ENCODE data around the gene DCAF17. TPM values are rescaled to one million over a fixed set of nuclear protein-coding genes. Genes with fewer than 3 reads are reported as not detected.

DCAF17 gene
- total RNA-seq, 1 experiment from 2014 or later: 11.1 TPM

GRCh38 chr2:171514908-171515582 is 81.0 kb downstream of the DCAF17 start:
- ATAC-seq (no peak), DNase-seq (no peak)
- H3F3A ChIP-seq (ENCODE audit: low read length, unreplicated experiment): no peaks in the 10 kb centered on the region
- ChIA-PET CTCF (no interaction called here), POLR2A (ENCODE audit: unreplicated experiment) (no interaction called here)
- H3K9me2 ChIP-seq (replicated peaks; ENCODE audit: low read length): no peaks in the 10 kb centered on the region
- H3K4me3 ChIP-seq (ENCODE audit: low read length): no peak overlapping the region
- H3K4me2 ChIP-seq (ENCODE audit: low read length): no peak overlapping the region
- no peak overlapping the region for H3K9ac ChIP-seq (ENCODE audit: low read length)
- H3K27me3 ChIP-seq (ENCODE audit: low read length): no peaks in the 10 kb centered on the region
- TF ChIP-seq CTCF (conservative IDR thresholded peaks at IDR 0.05; ENCODE audit: low read depth, low read length) (no peak), EZH2 (IDR thresholded peaks at IDR 0.05; ENCODE audit: low read length, unreplicated experiment) (no peak), EZH2phosphoT487 (IDR thresholded peaks at IDR 0.05; ENCODE audit: borderline replicate concordance, low read length) (no peak)
- no peaks in the 10 kb centered on the region for H3K9me3 ChIP-seq (ENCODE audit: low read length)
- no peaks in the 10 kb centered on the region for H3K36me3 ChIP-seq (ENCODE audit: low read depth, low read length)
- no peaks in the 10 kb centered on the region for H3K79me2 ChIP-seq (ENCODE audit: low read length)
- H2AFZ ChIP-seq (ENCODE audit: low read length): no peak overlapping the region
- no peaks in the 10 kb centered on the region for H4K20me1 ChIP-seq (ENCODE audit: low read length)
- H3K4me1 ChIP-seq (ENCODE audit: insufficient read depth, low read length): 0 out of 2 replicates have a peak, but pooled peaks cover 4% of the 10 kb centered on the region
- BruUV-seq (replicated peaks): no TSS peak
- intact Hi-C loops (cut with micrococcal nuclease): no loop called here
- H3K27ac ChIP-seq (ENCODE audit: low read length): no peak overlapping the region

- no peaks in the 10 kb centered on the region for H4K20me1 ChIP-seq (ENCODE audit: low read length)
- DNase-seq (peak; percentile 44), ATAC-seq (peak; percentile 51)
- no TSS peak for BruUV-seq (replicated peaks)
- H3K27ac ChIP-seq (ENCODE audit: low read length): no peak overlapping the region
- H3K9me3 ChIP-seq (ENCODE audit: low read length): no peaks in the 10 kb centered on the region
- H3K36me3 ChIP-seq (ENCODE audit: low read depth, low read length): no peaks in the 10 kb centered on the region
- ChIA-PET CTCF (no interaction called here), POLR2A (ENCODE audit: unreplicated experiment) (no interaction called here)
- H3K4me2 ChIP-seq (ENCODE audit: low read length): no peak overlapping the region
- no peaks in the 10 kb centered on the region for H3K27me3 ChIP-seq (ENCODE audit: low read length)
- no peaks in the 10 kb centered on the region for H3K9me2 ChIP-seq (replicated peaks; ENCODE audit: low read length)
- H3K4me1 ChIP-seq (ENCODE audit: insufficient read depth, low read length): 0 out of 2 replicates have a peak, but pooled peaks cover 4% of the 10 kb centered on the region
- TF ChIP-seq CTCF (conservative IDR thresholded peaks at IDR 0.05; ENCODE audit: low read depth, low read length) (no peak), EZH2phosphoT487 (IDR thresholded peaks at IDR 0.05; ENCODE audit: borderline replicate concordance, low read length) (no peak), EZH2 (IDR thresholded peaks at IDR 0.05; ENCODE audit: low read length, unreplicated experiment) (no peak)
- no peak overlapping the region for H3K9ac ChIP-seq (ENCODE audit: low read length)
- H3K4me3 ChIP-seq (ENCODE audit: low read length): no peak overlapping the region
- intact Hi-C loops (cut with micrococcal nuclease): no loop called here
- no peaks in the 10 kb centered on the region for H3K79me2 ChIP-seq (ENCODE audit: low read length)
- no peaks in the 10 kb centered on the region for H3F3A ChIP-seq (ENCODE audit: low read length, unreplicated experiment)
- H2AFZ ChIP-seq (ENCODE audit: low read length): no peak overlapping the region
Observed at GRCh38 chr2:171515672-171516298, 81.8 kb downstream of the DCAF17 start.

GRCh38 chr2:171516793-171517192 is 82.8 kb downstream of the DCAF17 start:
- Histone ChIP-seq H3K36me3 (ENCODE audit: low read depth, low read length) (no peaks in the 10 kb centered on the region), H2AFZ (ENCODE audit: low read length) (no peak overlapping the region), H3K9me2 (replicated peaks; ENCODE audit: low read length) (no peaks in the 10 kb centered on the region), H3K4me2 (ENCODE audit: low read length) (no peak overlapping the region), H3K4me1 (ENCODE audit: insufficient read depth, low read length) (0 out of 2 replicates have a peak, but pooled peaks cover 4% of the 10 kb centered on the region), H3K4me3 (ENCODE audit: low read length) (no peak overlapping the region), H3K27ac (ENCODE audit: low read length) (no peak overlapping the region), H3K79me2 (ENCODE audit: low read length) (no peaks in the 10 kb centered on the region), H3F3A (ENCODE audit: low read length, unreplicated experiment) (no peaks in the 10 kb centered on the region), H3K9ac (ENCODE audit: low read length) (no peak overlapping the region), H3K27me3 (ENCODE audit: low read length) (peaks cover 2% of the 10 kb centered on the region), H4K20me1 (ENCODE audit: low read length) (no peaks in the 10 kb centered on the region), H3K9me3 (ENCODE audit: low read length) (no peaks in the 10 kb centered on the region)
- intact Hi-C loops (cut with micrococcal nuclease): no loop called here
- TF ChIP-seq EZH2phosphoT487 (IDR thresholded peaks at IDR 0.05; ENCODE audit: borderline replicate concordance, low read length) (no peak), CTCF (conservative IDR thresholded peaks at IDR 0.05; ENCODE audit: low read depth, low read length) (no peak), EZH2 (IDR thresholded peaks at IDR 0.05; ENCODE audit: low read length, unreplicated experiment) (no peak)
- ChIA-PET CTCF (no interaction called here), POLR2A (ENCODE audit: unreplicated experiment) (no interaction called here)
- BruUV-seq (replicated peaks): no TSS peak
- no peak for ATAC-seq
- no peak for DNase-seq

All from PC-3 (cell line).